Thyroid gland (tissue), 4 donors: Measurements from ENCODE around the gene DHX32. TPM values are rescaled to one million over a fixed set of nuclear protein-coding genes. Genes with fewer than 3 reads are reported as not detected.

Source experiments
- DNase-seq, 2 donors: peaks; one replicate each; pipeline ENCODE4 v3.0.0-alpha.2; 2019
- H3K27ac ChIP-seq, 3 donors: fragments of 200-600 bp; sonication (generic); 1 replicate in 2 of 3; 2 replicates in 1 of 3; pipeline ENCODE4 v1.5.1; 2016 to 2019; ENCODE audit warnings: mild to moderate bottlenecking in 1 of 3, moderate library complexity in 1 of 3
- H3K27me3 ChIP-seq: fragments of 200-600 bp; sonication (generic); one replicate; pipeline ENCODE4 v1.5.1; 2019
- H3K36me3 ChIP-seq, 2 donors: fragments of 200-600 bp; sonication (generic); one replicate each; pipeline ENCODE4 v1.5.1; 2016 to 2019
- H3K4me1 ChIP-seq, 2 donors: fragments of 200-600 bp; sonication (generic); one replicate each; pipeline ENCODE4 v1.5.1; 2017 to 2019
- H3K4me3 ChIP-seq, 3 donors: fragments of 200-600 bp; sonication (generic); replicated peaks in 1 of 3; 1 replicate in 2 of 3; 2 replicates in 1 of 3; pipeline ENCODE4 v1.5.1; 2016; ENCODE audit warnings: mild to moderate bottlenecking in 1 of 3
- H3K9me3 ChIP-seq: fragments of 200-600 bp; sonication (generic); one replicate; pipeline ENCODE4 v1.5.1; 2017
- POLR2A ChIP-seq, 2 donors: fragments of 450-650 bp; IDR thresholded peaks; one replicate each; pipeline ENCODE4 v1.6.1; 2017; ENCODE audit warnings: antibody characterized with exemption in 2 of 2, mild to moderate bottlenecking in 2 of 2, moderate library complexity in 1 of 2
- WGBS, 2 donors: methylation state at CpG; one replicate each; pipeline ENCODE4 v1.1.5; 2017; 5-methylcytosine and 5-hydroxymethylcytosine counted together
- intact Hi-C: fragments of 100-400 bp; cut with DNase I; formaldehyde crosslinking; loops from one replicate; pipeline ENCODE4 v1.15.1; 2023
- total RNA-seq, 4 donors: library from RNA; depleted of rRNA; stranded (reverse); fragments of >200 nt; gene quantifications; one replicate each; pipeline ENCODE4 v1.2.3, GENCODE V29; 2016
- TF ChIP-seq, protein P1 (sequence below), 6 experiments: fragments of 200-600 bp in 3 of 6; fragments of 450-650 bp in 3 of 6; sonication (generic) in 3 of 6; IDR thresholded peaks; one replicate each; pipeline ENCODE4 v1.5.1; 2016 to 2019; ENCODE audit warnings: antibody characterized with exemption in 6 of 6, mild to moderate bottlenecking in 2 of 6, inconsistent platforms in 1 of 6, moderate library complexity in 1 of 6

The DHX32 gene
- total RNA-seq, 4 donors from 2014 or later, result 31.7 to 34.8 (median 33.2) TPM

- 64 to 68% methylated on average over 1 of the region's 1 CpG for WGBS, 2 donors
- TF ChIP-seq POLR2A (IDR thresholded peaks at IDR 0.05), result no peak
- TF ChIP-seq, protein P1, sequence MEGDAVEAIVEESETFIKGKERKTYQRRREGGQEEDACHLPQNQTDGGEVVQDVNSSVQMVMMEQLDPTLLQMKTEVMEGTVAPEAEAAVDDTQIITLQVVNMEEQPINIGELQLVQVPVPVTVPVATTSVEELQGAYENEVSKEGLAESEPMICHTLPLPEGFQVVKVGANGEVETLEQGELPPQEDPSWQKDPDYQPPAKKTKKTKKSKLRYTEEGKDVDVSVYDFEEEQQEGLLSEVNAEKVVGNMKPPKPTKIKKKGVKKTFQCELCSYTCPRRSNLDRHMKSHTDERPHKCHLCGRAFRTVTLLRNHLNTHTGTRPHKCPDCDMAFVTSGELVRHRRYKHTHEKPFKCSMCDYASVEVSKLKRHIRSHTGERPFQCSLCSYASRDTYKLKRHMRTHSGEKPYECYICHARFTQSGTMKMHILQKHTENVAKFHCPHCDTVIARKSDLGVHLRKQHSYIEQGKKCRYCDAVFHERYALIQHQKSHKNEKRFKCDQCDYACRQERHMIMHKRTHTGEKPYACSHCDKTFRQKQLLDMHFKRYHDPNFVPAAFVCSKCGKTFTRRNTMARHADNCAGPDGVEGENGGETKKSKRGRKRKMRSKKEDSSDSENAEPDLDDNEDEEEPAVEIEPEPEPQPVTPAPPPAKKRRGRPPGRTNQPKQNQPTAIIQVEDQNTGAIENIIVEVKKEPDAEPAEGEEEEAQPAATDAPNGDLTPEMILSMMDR (IDR thresholded peaks at IDR 0.05), result no peak
Measured at GRCh38 chr10:125882596-125882995, 1.5 kb upstream of the DHX32 start.

GRCh38 chr10:125880719-125881118 is 373 bp downstream of the DHX32 start:
- DNase-seq, result no peak
- intact Hi-C loops, result no loop called here
- no peaks in the 10 kb centered on the region for H3K27me3 ChIP-seq
- H3K4me1 ChIP-seq, result no peaks in the 10 kb centered on the region
- no peaks in the 10 kb centered on the region for H3K9me3 ChIP-seq
- no peak overlapping the region for H3K27ac ChIP-seq
- TF ChIP-seq POLR2A (IDR thresholded peaks at IDR 0.05), result no peak
- TF ChIP-seq, protein P1 (IDR thresholded peaks at IDR 0.05), result no peak
- WGBS, 2 donors, result 76 to 77% methylated on average over 6 of the region's 6 CpGs
- peaks cover 0 to 4% of the 10 kb centered on the region in 2 donors for H3K36me3 ChIP-seq
- no peak overlapping the region for H3K4me3 ChIP-seq

More at GRCh38 chr10:125882596-125882995, 1.5 kb upstream of the DHX32 start:
- no peaks in the 10 kb centered on the region for H3K9me3 ChIP-seq
- no peak overlapping the region for H3K4me3 ChIP-seq
- H3K27ac ChIP-seq, result no peak overlapping the region
- H3K27me3 ChIP-seq, result no peaks in the 10 kb centered on the region
- intact Hi-C loops, result no loop called here
- no peaks in the 10 kb centered on the region for H3K4me1 ChIP-seq
- DNase-seq, result no peak
- H3K36me3 ChIP-seq, result peaks cover 0 to 4% of the 10 kb centered on the region in 2 donors

DNA sequence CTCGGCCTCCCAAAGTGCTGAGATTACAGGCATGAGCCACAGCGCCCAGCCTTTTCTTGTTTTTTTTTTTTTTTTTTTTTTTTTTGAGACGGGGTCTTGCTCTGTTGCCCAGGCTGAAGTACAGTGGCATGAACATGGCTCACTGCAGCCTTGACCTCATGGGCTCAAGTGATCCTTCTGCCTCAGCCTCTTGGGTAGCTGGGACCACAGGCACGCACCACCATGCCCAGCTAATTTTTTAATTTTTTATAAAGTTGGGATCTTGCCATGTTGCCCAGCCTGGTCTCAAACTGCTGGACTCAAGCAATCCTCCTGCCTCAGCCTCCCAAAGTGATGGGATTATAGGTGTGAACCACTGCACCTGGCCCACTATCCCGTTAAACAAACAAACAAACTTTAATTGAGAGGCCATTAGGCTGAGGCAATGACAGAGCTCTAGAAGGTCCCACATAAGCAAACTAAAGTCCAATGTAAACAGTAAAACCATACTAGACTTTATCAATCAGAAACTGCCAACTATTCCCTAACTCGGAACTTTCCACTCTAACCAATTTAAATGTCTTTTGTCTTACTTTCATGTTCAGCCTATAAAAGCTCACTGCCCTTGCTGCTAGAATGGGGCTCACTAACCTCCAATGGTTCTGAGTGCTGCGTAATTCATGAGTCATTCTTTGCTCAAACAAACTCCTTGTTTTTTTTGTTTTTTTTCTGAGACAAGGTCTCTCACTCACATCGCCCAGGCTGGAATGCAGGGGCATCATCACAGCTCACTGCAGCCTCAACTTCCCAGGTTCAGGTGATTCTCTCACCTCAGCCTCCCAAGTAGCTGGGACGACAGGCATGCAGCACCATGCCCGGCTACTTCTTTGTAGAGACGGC is 1.9 kb downstream of the DHX32 start:
- intact Hi-C loops, result no loop called here
- WGBS, 2 donors, result 87 to 92% methylated on average over 11 of the region's 11 CpGs
- TF ChIP-seq, protein P1 (IDR thresholded peaks at IDR 0.05), result no peak
- TF ChIP-seq POLR2A (IDR thresholded peaks at IDR 0.05), result no peak

DNA sequence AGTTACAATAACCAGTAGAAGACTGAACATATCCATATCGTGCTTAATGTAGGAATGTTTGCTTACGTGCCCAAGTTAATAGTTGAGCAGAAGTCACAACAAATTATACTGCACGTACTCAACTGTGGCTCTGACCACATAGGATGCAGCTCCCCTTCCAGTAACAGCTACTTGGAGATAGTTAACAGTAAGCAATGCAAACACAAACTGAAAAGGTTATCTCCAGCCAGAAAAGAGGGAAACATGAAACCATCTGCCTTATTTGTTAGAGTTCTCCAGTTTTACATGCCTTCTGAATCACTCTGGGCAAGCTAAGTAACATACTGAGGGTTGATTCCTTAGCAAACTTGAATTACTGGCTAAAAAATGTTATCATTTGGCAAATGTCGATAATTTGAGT is 9.8 kb downstream of the DHX32 start:
- Histone ChIP-seq H3K4me3 (no peak overlapping the region), H3K9me3 (no peaks in the 10 kb centered on the region), H3K27ac (no peak overlapping the region), H3K4me1 (no peaks in the 10 kb centered on the region), H3K36me3 (peaks cover 0 to 6% of the 10 kb centered on the region in 2 donors), H3K27me3 (no peaks in the 10 kb centered on the region)
- 88 to 89% methylated on average over 4 of the region's 4 CpGs for WGBS, 2 donors
- intact Hi-C loops, result no loop called here
- TF ChIP-seq, protein P1 (IDR thresholded peaks at IDR 0.05), result no peak
- no peak for TF ChIP-seq POLR2A (IDR thresholded peaks at IDR 0.05)
- no peak for DNase-seq

More for the DNA sequence above, 1.9 kb downstream of the DHX32 start:
- Histone ChIP-seq H3K27me3 (no peaks in the 10 kb centered on the region), H3K4me3 (no peak overlapping the region), H3K27ac (no peak overlapping the region), H3K36me3 (peaks cover 0 to 4% of the 10 kb centered on the region in 2 donors), H3K9me3 (no peaks in the 10 kb centered on the region), H3K4me1 (no peaks in the 10 kb centered on the region)
- DNase-seq, result no peak

GRCh38 chr10:125868372-125868975 is 12.6 kb downstream of the DHX32 start:
- peak in 1 of 2 donors; percentile 11 for DNase-seq
- H3K27me3 ChIP-seq, result no peaks in the 10 kb centered on the region
- H3K27ac ChIP-seq, result no peak overlapping the region
- intact Hi-C loops, result no loop called here
- H3K4me1 ChIP-seq, result no peaks in the 10 kb centered on the region
- peaks cover 0 to 11% of the 10 kb centered on the region in 2 donors for H3K36me3 ChIP-seq
- H3K9me3 ChIP-seq, result no peaks in the 10 kb centered on the region
- 55 to 61% methylated on average over 7 of the region's 7 CpGs for WGBS, 2 donors
- TF ChIP-seq POLR2A (IDR thresholded peaks at IDR 0.05), result no peak
- TF ChIP-seq, protein P1 (IDR thresholded peaks at IDR 0.05), result peak; percentile 55 to 90 (median 72)
- H3K4me3 ChIP-seq, result no peak overlapping the region
